ENCODE measurements around the gene ALDH18A1. TPM values are rescaled to one million over a fixed set of nuclear protein-coding genes. Genes with fewer than 3 reads are reported as not detected.
"Not testable (repeated sequence)": the region's sequence is repeated elsewhere in the genome, so short reads cannot be mapped to it uniquely, and the experiment has no call there.

ALDH18A1 gene
- total and polyA plus RNA-seq, 3 donors from 2014 or later: 25.0 to 32.5 (median 29.8) TPM

DNA sequence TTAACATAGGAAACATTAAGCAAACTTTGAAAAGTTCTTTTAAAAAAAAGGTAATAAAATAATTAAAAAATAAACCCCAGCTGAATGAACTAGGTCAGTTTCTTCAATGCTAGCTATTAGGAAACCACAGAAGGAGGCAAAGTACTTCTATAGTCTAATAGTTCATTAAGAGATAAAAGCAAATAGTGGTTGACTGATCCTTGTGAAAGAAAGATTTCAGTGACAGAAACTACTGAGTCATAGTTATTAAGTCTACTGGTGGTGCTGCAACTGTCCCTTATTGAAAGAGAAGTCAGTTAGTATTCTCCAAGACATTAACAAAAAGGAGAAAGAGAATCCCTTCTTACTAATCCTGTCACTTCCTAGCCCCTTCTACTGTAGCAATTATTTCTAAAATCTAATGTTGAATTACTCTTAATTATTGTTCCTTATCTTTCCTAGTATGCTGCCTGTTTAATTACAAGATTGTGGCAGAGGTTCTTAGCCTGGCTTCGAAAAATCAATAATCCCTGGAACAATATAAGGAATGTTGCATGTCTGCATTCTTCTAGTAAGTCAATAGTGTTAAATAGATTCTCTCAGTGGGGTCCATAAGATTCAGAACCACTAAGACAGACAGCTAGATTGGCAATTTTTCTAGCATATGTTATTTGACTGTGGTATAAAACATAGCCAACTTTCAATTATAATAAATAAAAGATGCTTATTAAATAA is 19.0 kb upstream of the ALDH18A1 start:
- H3K4me3 ChIP-seq: no peak overlapping the region
- WGBS, 2 donors: 87 to 93% methylated on average over 1 of the region's 1 CpG
- H3K9me3 ChIP-seq: no peaks in the 10 kb centered on the region
- no peak for DNase-seq
- no peaks in the 10 kb centered on the region for H3K27me3 ChIP-seq
- TF ChIP-seq POLR2A (IDR thresholded peaks at IDR 0.05): no peak
- TF ChIP-seq, protein P1, sequence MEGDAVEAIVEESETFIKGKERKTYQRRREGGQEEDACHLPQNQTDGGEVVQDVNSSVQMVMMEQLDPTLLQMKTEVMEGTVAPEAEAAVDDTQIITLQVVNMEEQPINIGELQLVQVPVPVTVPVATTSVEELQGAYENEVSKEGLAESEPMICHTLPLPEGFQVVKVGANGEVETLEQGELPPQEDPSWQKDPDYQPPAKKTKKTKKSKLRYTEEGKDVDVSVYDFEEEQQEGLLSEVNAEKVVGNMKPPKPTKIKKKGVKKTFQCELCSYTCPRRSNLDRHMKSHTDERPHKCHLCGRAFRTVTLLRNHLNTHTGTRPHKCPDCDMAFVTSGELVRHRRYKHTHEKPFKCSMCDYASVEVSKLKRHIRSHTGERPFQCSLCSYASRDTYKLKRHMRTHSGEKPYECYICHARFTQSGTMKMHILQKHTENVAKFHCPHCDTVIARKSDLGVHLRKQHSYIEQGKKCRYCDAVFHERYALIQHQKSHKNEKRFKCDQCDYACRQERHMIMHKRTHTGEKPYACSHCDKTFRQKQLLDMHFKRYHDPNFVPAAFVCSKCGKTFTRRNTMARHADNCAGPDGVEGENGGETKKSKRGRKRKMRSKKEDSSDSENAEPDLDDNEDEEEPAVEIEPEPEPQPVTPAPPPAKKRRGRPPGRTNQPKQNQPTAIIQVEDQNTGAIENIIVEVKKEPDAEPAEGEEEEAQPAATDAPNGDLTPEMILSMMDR (IDR thresholded peaks at IDR 0.05): no peak
- intact Hi-C loops (cut with DNase I; ENCODE audit: low total_unique reads): no loop called here
- no peaks in the 10 kb centered on the region for H3K36me3 ChIP-seq (ENCODE audit: low read depth, missing control alignments)
- H3K4me1 ChIP-seq: no peaks in the 10 kb centered on the region
- H3K27ac ChIP-seq: no peak overlapping the region

DNA sequence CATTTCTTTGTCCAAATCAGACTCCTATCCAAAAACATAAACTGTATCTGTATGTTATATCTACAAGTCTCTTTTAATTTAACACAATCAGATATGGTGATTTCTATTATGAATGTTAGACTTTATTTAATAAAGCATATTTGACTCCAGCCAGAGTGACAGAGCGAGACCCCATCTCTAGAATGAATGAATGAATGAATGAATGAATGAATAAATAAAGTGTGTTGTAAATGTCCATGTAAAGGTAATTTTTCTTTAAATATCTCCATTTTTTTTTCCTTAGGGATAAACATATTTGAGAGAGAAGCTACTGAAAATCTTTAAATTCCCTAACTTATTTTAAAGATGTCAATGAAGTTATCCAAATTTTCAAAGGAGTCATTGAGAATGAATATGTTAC is 18.1 kb upstream of the ALDH18A1 start:
- TF ChIP-seq, protein P1 (IDR thresholded peaks at IDR 0.05): no peak
- no peak for TF ChIP-seq POLR2A (IDR thresholded peaks at IDR 0.05)
- Histone ChIP-seq H3K36me3 (ENCODE audit: low read depth, missing control alignments) (no peaks in the 10 kb centered on the region), H3K4me1 (no peaks in the 10 kb centered on the region), H3K9me3 (no peaks in the 10 kb centered on the region), H3K27me3 (no peaks in the 10 kb centered on the region), H3K27ac (no peak overlapping the region), H3K4me3 (no peak overlapping the region)
- intact Hi-C loops (cut with DNase I; ENCODE audit: low total_unique reads): no loop called here
- DNase-seq: no peak
- WGBS, 2 donors: 98% methylated on average over 1 of the region's 1 CpG

DNA sequence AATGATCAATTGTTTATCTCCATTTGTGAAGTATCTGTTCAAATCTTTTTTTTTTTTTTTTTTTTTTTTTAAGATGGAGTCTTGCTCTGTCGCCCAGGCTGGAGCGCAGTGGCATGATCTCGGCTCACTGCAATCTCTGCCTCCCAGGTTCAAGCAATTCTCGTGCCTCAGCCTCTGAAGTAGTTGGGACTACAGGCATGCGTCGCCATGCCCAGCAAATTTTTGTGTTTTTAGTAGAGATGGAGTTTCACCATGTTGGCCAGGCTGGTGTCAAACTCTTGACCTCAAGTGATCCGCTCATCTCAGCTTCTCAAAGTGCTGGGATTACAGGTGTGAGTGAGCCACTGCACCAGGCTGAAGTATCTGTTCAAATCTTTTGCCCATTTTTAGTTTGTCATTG is 16.1 kb upstream of the ALDH18A1 start:
- WGBS, 2 donors: 93% methylated on average over 7 of the region's 7 CpGs
- H3K9me3 ChIP-seq; intact Hi-C loops (cut with DNase I; ENCODE audit: low total_unique reads); H3K4me3 ChIP-seq; DNase-seq; H3K4me1 ChIP-seq; H3K36me3 ChIP-seq (ENCODE audit: low read depth, missing control alignments); H3K27me3 ChIP-seq; H3K27ac ChIP-seq: not testable (repeated sequence)

DNA sequence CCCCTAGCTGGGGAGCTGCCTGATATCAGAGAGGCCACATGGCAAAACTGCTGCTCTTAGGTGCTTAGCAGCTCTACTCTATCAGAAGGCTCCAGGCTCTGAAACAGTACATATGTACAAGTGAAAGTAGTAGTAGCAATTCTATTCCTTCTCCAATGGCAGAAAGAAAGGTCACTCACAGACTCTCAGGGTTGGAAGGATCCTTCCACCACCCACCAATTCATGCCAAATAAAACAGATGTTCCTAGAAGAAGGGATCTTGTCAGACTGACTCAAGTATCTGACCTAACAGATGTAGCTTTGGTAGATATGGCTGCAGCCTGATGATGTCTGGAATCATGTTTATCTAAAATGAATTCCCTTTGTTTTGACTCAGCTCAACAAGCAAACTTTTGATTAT is 8.0 kb upstream of the ALDH18A1 start:
- H3K36me3 ChIP-seq (ENCODE audit: low read depth, missing control alignments): no peaks in the 10 kb centered on the region
- H3K4me3 ChIP-seq: no peak overlapping the region
- intact Hi-C loops (cut with DNase I; ENCODE audit: low total_unique reads): no loop called here
- no peaks in the 10 kb centered on the region for H3K9me3 ChIP-seq
- H3K27ac ChIP-seq: no peak overlapping the region
- no peak for TF ChIP-seq POLR2A (IDR thresholded peaks at IDR 0.05)
- TF ChIP-seq, protein P1 (IDR thresholded peaks at IDR 0.05): no peak
- DNase-seq: no peak
- no peaks in the 10 kb centered on the region for H3K4me1 ChIP-seq
- H3K27me3 ChIP-seq: no peaks in the 10 kb centered on the region

DNA sequence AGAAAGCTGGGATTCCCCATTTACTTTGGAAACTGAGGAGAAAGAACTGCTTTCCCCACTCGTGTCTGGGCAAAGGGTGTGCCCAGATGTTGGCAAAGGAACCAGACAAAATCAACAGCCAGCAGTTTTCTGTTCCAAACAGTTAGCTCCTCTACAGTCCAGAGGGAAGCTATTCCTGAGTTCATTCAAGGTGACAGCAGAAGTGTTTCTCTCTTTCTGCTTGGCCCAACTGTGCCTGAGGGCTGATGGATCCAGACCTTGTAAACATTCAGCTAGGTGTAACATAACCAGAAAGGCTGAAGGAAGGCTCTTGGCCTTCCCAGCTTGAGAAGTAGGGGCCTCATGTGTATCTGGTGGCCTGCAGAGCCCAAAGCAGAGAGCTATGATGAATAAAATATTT is 7.0 kb upstream of the ALDH18A1 start:
- WGBS, 2 donors: 25% methylated on average over 1 of the region's 1 CpG
- Histone ChIP-seq H3K4me1 (no peaks in the 10 kb centered on the region), H3K9me3 (no peaks in the 10 kb centered on the region), H3K4me3 (no peak overlapping the region), H3K27ac (no peak overlapping the region), H3K36me3 (ENCODE audit: low read depth, missing control alignments) (no peaks in the 10 kb centered on the region), H3K27me3 (no peaks in the 10 kb centered on the region)
- intact Hi-C loops (cut with DNase I; ENCODE audit: low total_unique reads): no loop called here
- DNase-seq: no peak
- no peak for TF ChIP-seq POLR2A (IDR thresholded peaks at IDR 0.05)
- TF ChIP-seq, protein P1 (IDR thresholded peaks at IDR 0.05): no peak
